Common myeloid progenitor, CD34-positive (primary cell): ENCODE results near the gene PITPNC1.
"Not testable (repeated sequence)": the region's sequence is repeated elsewhere in the genome, so short reads cannot be mapped to it uniquely, and the experiment has no call there.

Experiments used
- CTCF ChIA-PET: fragments of 350-600 bp; sonication (Branson Sonifier 250); formaldehyde crosslinking; loops from one replicate; lab custom pipeline; 2021; ENCODE audit warnings: antibody characterized with exemption; lab: Charles Lee
- POLR2A ChIA-PET: fragments of 350-600 bp; sonication (Branson Sonifier 250); formaldehyde crosslinking; loops from one replicate; lab custom pipeline; 2021; ENCODE audit warnings: antibody characterized with exemption; lab: Charles Lee
- DNase-seq, 3 donors: peaks; one replicate each; pipeline versions ENCODE4 v3.0.0 to v3.0.0-alpha.2; 2013
- H3K27ac ChIP-seq, 2 experiments: 1 replicate in 1 of 2; 2 replicates in 1 of 2; pipeline ENCODE4 v1.7.0; 2013; ENCODE audit warnings: inconsistent platforms in 2 of 2, low read length in 2 of 2, mild to moderate bottlenecking in 2 of 2, low read depth in 1 of 2, moderate library complexity in 1 of 2; ENCODE audit not compliant: severe bottlenecking in 2 of 2, insufficient read depth in 1 of 2, poor library complexity in 1 of 2
- H3K27me3 ChIP-seq, 5 experiments: replicated peaks in 2 of 5; 1 replicate in 3 of 5; 2 replicates in 2 of 5; pipeline versions ENCODE4 v1.6.1 to v1.7.0; 2013; ENCODE audit warnings: low read length in 4 of 5, mild to moderate bottlenecking in 2 of 5, moderate library complexity in 2 of 5, inconsistent platforms in 1 of 5; ENCODE audit not compliant: insufficient read depth in 5 of 5, control insufficient read depth in 4 of 5
- H3K36me3 ChIP-seq, 4 experiments: 1 replicate in 2 of 4; 2 replicates in 2 of 4; pipeline versions ENCODE4 v1.6.1 to v1.7.0; 2013; ENCODE audit warnings: low read length in 3 of 4, control low read depth in 1 of 4, mild to moderate bottlenecking in 1 of 4; ENCODE audit not compliant: control insufficient read depth in 4 of 4, insufficient read depth in 4 of 4
- H3K4me1 ChIP-seq, 4 experiments: 1 replicate in 3 of 4; 2 replicates in 1 of 4; pipeline versions ENCODE4 v1.6.1 to v1.7.1; 2013; ENCODE audit warnings: low read length in 3 of 4, mild to moderate bottlenecking in 3 of 4, control low read depth in 1 of 4, inconsistent platforms in 1 of 4, moderate library complexity in 1 of 4; ENCODE audit not compliant: control insufficient read depth in 4 of 4, insufficient read depth in 4 of 4; ENCODE audit errors: control extremely low read depth in 1 of 4
- H3K4me3 ChIP-seq, 7 experiments: 1 replicate in 4 of 7; 2 replicates in 3 of 7; pipeline versions ENCODE4 v1.5.1 to v1.7.0; 2013; ENCODE audit warnings: mild to moderate bottlenecking in 7 of 7, low read length in 6 of 7, moderate library complexity in 6 of 7, inconsistent platforms in 2 of 7, low read depth in 2 of 7, control low read depth in 1 of 7; ENCODE audit not compliant: insufficient read depth in 4 of 7, control insufficient read depth in 1 of 7; ENCODE audit errors: extremely low read depth in 1 of 7
- H3K9me3 ChIP-seq, 5 experiments: 1 replicate in 4 of 5; 2 replicates in 1 of 5; pipeline versions ENCODE4 v1.6.1 to v1.7.1; 2013; ENCODE audit warnings: low read length in 4 of 5, mild to moderate bottlenecking in 2 of 5, inconsistent platforms in 1 of 5, low read depth in 1 of 5, moderate library complexity in 1 of 5; ENCODE audit not compliant: control insufficient read depth in 4 of 5, insufficient read depth in 2 of 5; ENCODE audit errors: control extremely low read depth in 1 of 5
- WGBS: methylation state at CpG from one replicate; pipeline ENCODE4 v1.1.5; 2013; ENCODE audit not compliant: insufficient coverage; 5-methylcytosine and 5-hydroxymethylcytosine counted together

PITPNC1 gene

DNA sequence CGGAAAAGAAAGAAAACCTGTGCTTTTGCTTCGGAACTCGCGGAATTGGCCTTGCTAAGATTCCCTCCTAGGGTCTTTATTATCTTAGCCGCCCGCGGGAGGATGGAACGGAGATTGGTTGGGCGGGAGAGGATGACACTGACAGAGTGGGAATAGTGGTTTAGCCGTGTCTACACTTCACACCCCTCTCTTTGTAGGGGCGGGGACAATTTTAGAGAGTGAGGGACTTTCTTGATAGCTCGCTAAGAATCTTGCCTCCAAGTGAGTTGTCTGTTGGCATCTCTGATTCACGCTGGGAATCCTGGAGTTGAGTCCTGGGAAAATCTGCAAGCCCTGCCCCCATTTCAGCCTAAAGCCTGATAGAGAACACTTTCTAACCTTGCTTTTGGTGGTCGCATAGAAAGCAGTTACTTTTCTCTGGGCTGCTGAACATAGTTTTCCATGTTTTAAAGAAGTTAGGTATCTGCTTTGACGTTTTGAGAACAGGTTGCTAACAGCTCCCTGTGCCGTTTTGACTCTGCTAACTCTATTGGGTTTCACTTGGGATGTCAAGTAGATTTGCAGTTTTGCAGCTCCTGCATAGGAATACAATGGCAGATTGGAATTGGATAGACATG lies 341.4 kb downstream of the PITPNC1 start:
- DNase-seq = peak in 2 of 3 donors; percentile 7 to 11
- ChIA-PET CTCF (interaction anchor here (0.8 to 2.3 kb wide), 14 partner anchors 10 to 214 kb away, joined by 3 to 15 read pairs (median 3); partner anchors contain the start of gene BPTF), POLR2A (interaction anchor here (0.9 to 2.1 kb wide), 3 partner anchors 21 to 160 kb away, joined by 3 to 11 read pairs (median 3); partner anchors contain the start of gene BPTF)
- 0% methylated on average over 6 of the region's 16 CpGs for WGBS
- H3K27me3 ChIP-seq = no peaks in the 10 kb centered on the region
- peak overlapping the region; percentile 98 to 99 for H3K27ac ChIP-seq
- peaks cover 9 to 27% (median 23%) of the 10 kb centered on the region in 4 experiments for H3K4me1 ChIP-seq
- no peaks in the 10 kb centered on the region for H3K9me3 ChIP-seq
- peak overlapping the region; percentile 82 to 100 (median 100) for H3K4me3 ChIP-seq
- peaks cover 11 to 22% (median 16%) of the 10 kb centered on the region in 4 experiments for H3K36me3 ChIP-seq

DNA sequence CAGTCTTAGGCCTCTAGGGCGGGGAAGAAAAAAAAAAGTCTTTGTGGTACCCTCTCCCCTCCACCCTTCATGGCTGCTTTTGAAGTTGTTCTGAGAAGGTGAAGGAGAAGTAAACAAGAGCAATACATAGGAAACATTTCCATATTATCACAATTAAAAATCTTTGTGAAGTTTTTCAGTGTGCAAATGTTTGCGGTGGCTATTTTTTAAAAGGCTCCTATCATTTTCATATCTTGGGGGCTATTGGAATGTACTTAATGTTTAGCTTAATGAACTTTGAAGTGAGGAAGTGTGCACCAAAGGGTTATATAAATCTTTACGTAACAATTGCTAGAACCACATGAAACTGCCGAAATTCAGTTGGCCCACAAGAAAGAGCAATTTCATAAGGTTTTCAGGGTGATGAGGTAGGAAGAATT lies 348.3 kb downstream of the PITPNC1 start:
- Histone ChIP-seq H3K36me3 (peaks cover 41 to 81% (median 64%) of the 10 kb centered on the region in 4 experiments), H3K4me3 (no peak overlapping the region), H3K9me3 (no peaks in the 10 kb centered on the region), H3K27me3 (no peaks in the 10 kb centered on the region), H3K4me1 (no peaks in the 10 kb centered on the region), H3K27ac (no peak overlapping the region)
- 100% methylated on average over 1 of the region's 4 CpGs for WGBS
- no peak for DNase-seq
- ChIA-PET CTCF (interaction anchor here (1.3 kb wide), 1 partner anchor 9 kb away, joined by 4 read pairs; no protein-coding TSS in a partner anchor), POLR2A (no interaction called here)

DNA sequence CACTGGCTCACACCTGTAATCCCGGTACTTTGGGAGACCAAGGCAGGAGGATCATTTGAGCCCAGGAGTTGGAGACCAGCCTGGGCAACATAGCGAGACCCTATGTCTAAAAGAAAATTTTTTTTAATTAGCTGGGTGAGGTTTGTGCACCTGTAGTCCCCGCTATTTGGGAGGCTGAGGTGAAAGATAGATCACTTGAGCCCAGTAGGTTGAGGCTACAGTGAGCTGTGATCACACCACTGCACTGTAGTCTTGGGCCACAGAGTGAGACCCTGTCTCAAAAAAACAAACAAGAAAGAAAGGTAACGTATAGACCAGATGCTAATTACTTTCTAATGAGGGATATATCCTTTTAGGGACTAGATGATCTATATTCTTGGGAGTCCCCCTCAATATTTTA lies 348.7 kb downstream of the PITPNC1 start:
- 100% methylated on average over 3 of the region's 4 CpGs for WGBS
- no peak for DNase-seq
- POLR2A ChIA-PET = no interaction called here
- Histone ChIP-seq H3K4me1 (no peaks in the 10 kb centered on the region), H3K27ac (peak overlapping the region in 1 of 2 experiments; percentile 60), H3K4me3 (no peak overlapping the region), H3K27me3 (no peaks in the 10 kb centered on the region), H3K9me3 (peaks cover 0 to 3% (median 0%) of the 10 kb centered on the region in 5 experiments), H3K36me3 (peaks cover 44 to 85% (median 65%) of the 10 kb centered on the region in 4 experiments)
- CTCF ChIA-PET = interaction anchor here (1.3 kb wide), 1 partner anchor 8 kb away, joined by 4 read pairs; no protein-coding TSS in a partner anchor

DNA sequence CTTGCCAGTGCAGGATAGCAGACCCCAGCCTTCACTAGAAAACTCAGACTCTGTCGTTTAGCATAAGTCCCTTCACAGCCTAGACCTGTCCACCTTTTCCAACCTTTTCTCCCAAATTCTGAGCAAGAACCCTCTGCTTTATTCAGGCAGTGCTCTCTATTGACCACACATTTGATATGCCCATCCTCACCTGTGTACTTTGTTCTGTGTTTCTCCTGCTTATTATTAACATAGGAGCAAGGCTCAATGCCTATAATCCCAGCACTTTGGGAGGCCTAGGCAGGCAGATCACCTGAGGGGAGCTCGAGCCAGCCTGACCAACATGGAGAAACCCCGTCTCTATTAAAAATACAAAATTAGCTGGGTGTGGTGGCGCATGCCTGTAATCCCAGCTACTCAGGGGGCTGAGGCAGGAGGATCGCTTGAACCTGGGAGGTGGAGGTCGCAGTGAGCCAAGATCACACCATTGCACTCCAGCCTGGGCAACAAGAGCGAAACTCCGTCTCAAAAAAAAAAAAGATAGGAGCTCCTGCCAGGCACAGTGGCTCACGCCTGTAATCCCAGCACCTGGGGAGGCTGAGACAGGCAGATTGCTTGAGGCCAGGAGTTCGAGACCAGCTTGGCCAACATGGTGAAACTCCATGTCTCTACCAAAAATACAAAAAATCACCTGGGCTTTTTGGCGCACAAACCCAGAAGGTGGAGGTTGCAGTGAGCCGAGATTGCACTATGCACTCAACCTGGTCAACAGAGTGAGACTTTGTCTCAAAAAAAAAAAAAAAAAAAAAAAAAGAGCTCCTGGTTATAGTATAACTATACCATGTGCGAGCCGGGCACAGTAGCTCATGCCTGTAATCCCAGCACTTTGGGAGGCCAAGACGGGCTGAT lies 350.3 kb downstream of the PITPNC1 start:
- H3K27ac ChIP-seq, H3K27me3 ChIP-seq, DNase-seq, H3K4me3 ChIP-seq, POLR2A ChIA-PET, H3K9me3 ChIP-seq, H3K4me1 ChIP-seq: not testable (repeated sequence)
- CTCF ChIA-PET = interaction anchor here (0.8 kb wide), 1 partner anchor 9 kb away, joined by 3 read pairs; no protein-coding TSS in a partner anchor
- peaks cover 35 to 83% (median 66%) of the 10 kb centered on the region in 4 experiments for H3K36me3 ChIP-seq
- WGBS = 97% methylated on average over 12 of the region's 15 CpGs

DNA sequence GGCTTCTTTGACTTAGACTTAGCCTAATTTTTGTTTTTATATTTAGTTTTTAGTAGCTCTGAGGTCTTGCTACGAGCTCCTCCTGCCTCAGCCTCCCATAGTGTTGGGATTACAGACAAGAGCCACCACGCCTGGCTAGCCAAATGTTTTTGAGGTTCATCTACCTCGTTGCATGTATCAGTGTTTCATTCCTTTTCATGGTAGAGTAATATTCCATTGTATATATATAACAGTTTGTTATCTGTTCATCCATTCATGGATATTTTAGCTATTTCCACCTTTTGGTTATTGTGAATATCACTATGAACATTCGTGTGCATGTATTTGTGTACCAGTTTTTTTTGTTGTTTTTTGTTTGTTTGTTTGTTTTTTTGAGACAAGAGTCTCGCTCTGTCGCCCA lies 352.8 kb downstream of the PITPNC1 start:
- Histone ChIP-seq H3K27me3 (no peaks in the 10 kb centered on the region), H3K27ac (no peak overlapping the region), H3K9me3 (peaks cover 0 to 10% (median 3%) of the 10 kb centered on the region in 5 experiments), H3K4me1 (no peaks in the 10 kb centered on the region), H3K4me3 (no peak overlapping the region), H3K36me3 (peaks cover 32 to 86% (median 64%) of the 10 kb centered on the region in 4 experiments)
- ChIA-PET CTCF (no interaction called here), POLR2A (no interaction called here)
- WGBS = 94% methylated on average over 2 of the region's 6 CpGs
- no peak for DNase-seq

DNA sequence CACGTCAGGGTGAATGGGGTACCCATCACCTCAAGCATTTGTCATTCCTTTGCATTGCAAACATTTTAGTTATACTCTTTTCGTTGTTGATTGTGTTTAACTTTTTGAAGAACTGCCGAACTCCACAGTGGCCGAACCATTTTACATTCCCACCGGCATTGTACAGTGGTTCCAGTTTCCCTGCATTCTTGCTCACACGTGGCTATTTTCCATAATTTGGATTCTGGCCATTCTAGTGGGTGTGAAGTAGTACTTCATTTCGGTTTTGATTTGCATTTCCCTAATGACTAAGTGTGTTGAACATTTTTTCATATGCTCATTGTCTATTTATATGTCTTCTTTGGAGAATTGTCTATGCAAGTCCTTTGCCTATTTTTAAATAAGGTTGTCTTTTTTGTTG lies 353.6 kb downstream of the PITPNC1 start:
- 100% methylated on average over 3 of the region's 7 CpGs for WGBS
- Histone ChIP-seq H3K4me3 (no peak overlapping the region), H3K27ac (no peak overlapping the region), H3K36me3 (peaks cover 26 to 82% (median 60%) of the 10 kb centered on the region in 4 experiments), H3K4me1 (no peaks in the 10 kb centered on the region), H3K9me3 (peaks cover 0 to 10% (median 3%) of the 10 kb centered on the region in 5 experiments), H3K27me3 (no peaks in the 10 kb centered on the region)
- no peak for DNase-seq
- ChIA-PET CTCF (no interaction called here), POLR2A (no interaction called here)
